GM23338 (cell line): Measurements from ENCODE around the gene NPY1R.

ENCODE experiments used
- CREB1 ChIP-seq: fragments of 250-450 bp; sonication (Bioruptor Pico); IDR thresholded peaks from 2 replicates; pipeline ENCODE4 v1.5.0; 2020; ENCODE audit warnings: low read depth, mild to moderate bottlenecking, moderate library complexity
- CTCF ChIP-seq, 2 experiments: fragments of 200-600 bp in 1 of 2; sonication (generic) in 1 of 2; conservative IDR thresholded peaks; 2 replicates each; pipeline versions ENCODE4 v1.5.1 to v1.6.1; 2016 to 2017; ENCODE audit warnings: antibody characterized with exemption in 2 of 2, low read depth in 2 of 2, mild to moderate bottlenecking in 2 of 2, moderate library complexity in 1 of 2
- EZH2 ChIP-seq: fragments of 200-600 bp; sonication (generic); IDR thresholded peaks from one replicate; pipeline ENCODE4 v1.8.0; 2017; ENCODE audit warnings: antibody characterized with exemption, mild to moderate bottlenecking, low read depth; ENCODE audit not compliant: unreplicated experiment
- EZH2phosphoT487 ChIP-seq: fragments of 200-600 bp; sonication (generic); IDR thresholded peaks from one replicate; pipeline ENCODE4 v1.8.1; 2018; ENCODE audit warnings: antibody characterized with exemption; ENCODE audit not compliant: unreplicated experiment
- POLR2AphosphoS5 ChIP-seq: IDR thresholded peaks from 2 replicates; pipeline ENCODE4 v1.6.1; 2016; ENCODE audit warnings: antibody characterized with exemption, low read depth
- TF ChIP-seq, protein P1 (sequence below): IDR thresholded peaks from one replicate; pipeline ENCODE4 v1.6.1; 2018; ENCODE audit warnings: antibody characterized with exemption; ENCODE audit not compliant: unreplicated experiment

DNA sequence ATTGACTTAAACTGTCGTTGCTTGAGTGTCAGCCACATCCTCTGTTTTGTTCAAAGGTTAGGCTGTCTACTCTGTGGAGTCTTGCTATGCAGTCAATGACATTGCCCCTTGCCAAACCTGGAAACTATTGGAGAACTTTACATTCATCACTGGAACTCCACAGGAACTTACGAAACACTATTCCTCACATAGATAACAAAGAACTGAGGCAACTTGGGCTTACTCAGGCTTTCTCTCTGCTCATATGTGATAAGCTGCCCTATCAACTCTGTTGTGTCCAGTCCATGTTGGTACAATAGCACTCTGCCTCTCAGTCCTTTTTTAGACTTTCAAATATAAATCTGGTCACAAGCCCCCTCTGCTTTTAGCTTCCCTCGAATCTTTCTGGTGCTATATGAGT lies 20.7 kb upstream of the NPY1R start:
- TF ChIP-seq EZH2 (no peak), CTCF (conservative IDR thresholded peaks at IDR 0.05; ENCODE audit: low read depth in 2 of 2) (no peak), POLR2AphosphoS5 (no peak), CREB1 (CRISPR knock-in tag) (no peak), EZH2phosphoT487 (no peak)
- TF ChIP-seq, protein P1, sequence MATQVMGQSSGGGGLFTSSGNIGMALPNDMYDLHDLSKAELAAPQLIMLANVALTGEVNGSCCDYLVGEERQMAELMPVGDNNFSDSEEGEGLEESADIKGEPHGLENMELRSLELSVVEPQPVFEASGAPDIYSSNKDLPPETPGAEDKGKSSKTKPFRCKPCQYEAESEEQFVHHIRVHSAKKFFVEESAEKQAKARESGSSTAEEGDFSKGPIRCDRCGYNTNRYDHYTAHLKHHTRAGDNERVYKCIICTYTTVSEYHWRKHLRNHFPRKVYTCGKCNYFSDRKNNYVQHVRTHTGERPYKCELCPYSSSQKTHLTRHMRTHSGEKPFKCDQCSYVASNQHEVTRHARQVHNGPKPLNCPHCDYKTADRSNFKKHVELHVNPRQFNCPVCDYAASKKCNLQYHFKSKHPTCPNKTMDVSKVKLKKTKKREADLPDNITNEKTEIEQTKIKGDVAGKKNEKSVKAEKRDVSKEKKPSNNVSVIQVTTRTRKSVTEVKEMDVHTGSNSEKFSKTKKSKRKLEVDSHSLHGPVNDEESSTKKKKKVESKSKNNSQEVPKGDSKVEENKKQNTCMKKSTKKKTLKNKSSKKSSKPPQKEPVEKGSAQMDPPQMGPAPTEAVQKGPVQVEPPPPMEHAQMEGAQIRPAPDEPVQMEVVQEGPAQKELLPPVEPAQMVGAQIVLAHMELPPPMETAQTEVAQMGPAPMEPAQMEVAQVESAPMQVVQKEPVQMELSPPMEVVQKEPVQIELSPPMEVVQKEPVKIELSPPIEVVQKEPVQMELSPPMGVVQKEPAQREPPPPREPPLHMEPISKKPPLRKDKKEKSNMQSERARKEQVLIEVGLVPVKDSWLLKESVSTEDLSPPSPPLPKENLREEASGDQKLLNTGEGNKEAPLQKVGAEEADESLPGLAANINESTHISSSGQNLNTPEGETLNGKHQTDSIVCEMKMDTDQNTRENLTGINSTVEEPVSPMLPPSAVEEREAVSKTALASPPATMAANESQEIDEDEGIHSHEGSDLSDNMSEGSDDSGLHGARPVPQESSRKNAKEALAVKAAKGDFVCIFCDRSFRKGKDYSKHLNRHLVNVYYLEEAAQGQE: no peak
